Measurements from ENCODE around the gene KIF21A.

Gene KIF21A

GRCh38 chr12:39272871-39273655, 169.9 kb downstream of the KIF21A start:
- DNase-seq (ENCODE audit: low read depth), result peak; percentile 24
- in situ Hi-C loops (cut with HindIII; ENCODE audit: low sequenced_read_pairs), result no loop called here
- no peak overlapping the region for H3K4me3 ChIP-seq (ENCODE audit: low read depth, low read length)

GRCh38 chr12:39269492-39269891, 173.4 kb downstream of the KIF21A start:
- in situ Hi-C loops (cut with HindIII; ENCODE audit: low sequenced_read_pairs), result no loop called here
- DNase-seq (ENCODE audit: low read depth), result no peak
- TF ChIP-seq, protein P1, sequence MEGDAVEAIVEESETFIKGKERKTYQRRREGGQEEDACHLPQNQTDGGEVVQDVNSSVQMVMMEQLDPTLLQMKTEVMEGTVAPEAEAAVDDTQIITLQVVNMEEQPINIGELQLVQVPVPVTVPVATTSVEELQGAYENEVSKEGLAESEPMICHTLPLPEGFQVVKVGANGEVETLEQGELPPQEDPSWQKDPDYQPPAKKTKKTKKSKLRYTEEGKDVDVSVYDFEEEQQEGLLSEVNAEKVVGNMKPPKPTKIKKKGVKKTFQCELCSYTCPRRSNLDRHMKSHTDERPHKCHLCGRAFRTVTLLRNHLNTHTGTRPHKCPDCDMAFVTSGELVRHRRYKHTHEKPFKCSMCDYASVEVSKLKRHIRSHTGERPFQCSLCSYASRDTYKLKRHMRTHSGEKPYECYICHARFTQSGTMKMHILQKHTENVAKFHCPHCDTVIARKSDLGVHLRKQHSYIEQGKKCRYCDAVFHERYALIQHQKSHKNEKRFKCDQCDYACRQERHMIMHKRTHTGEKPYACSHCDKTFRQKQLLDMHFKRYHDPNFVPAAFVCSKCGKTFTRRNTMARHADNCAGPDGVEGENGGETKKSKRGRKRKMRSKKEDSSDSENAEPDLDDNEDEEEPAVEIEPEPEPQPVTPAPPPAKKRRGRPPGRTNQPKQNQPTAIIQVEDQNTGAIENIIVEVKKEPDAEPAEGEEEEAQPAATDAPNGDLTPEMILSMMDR (IDR thresholded peaks at IDR 0.05; ENCODE audit: low read depth, low read length, missing control alignments), result no peak
- no peak overlapping the region for H3K4me3 ChIP-seq (ENCODE audit: low read depth, low read length)

More at GRCh38 chr12:39272871-39273655, 169.9 kb downstream of the KIF21A start:
- TF ChIP-seq, protein P1 (IDR thresholded peaks at IDR 0.05; ENCODE audit: low read depth, low read length, missing control alignments), result peak; percentile 73

DNA sequence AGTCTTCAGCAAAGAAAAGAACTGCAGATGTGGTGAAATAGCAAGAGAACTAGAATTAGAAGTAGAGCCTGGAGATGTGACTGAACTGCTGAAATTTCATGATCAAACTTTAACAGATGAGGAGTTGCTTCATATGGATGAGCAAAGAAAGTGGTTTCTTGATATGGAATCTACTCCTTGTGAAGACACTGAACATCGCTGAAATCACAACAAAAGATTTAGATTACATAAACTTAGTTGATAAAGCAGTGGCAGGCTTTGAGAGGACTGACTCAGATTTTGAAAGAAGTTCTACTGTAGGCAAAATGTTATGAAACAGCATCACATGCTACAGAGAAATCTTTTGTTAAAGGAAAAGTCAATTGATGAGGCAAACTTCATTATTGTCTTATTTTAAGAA, 175.0 kb downstream of the KIF21A start:
- TF ChIP-seq, protein P1 (IDR thresholded peaks at IDR 0.05; ENCODE audit: low read depth, low read length, missing control alignments), result no peak
- DNase-seq (ENCODE audit: low read depth), result no peak
- in situ Hi-C loops (cut with HindIII; ENCODE audit: low sequenced_read_pairs), result no loop called here
- no peak overlapping the region for H3K4me3 ChIP-seq (ENCODE audit: low read depth, low read length)

DNA sequence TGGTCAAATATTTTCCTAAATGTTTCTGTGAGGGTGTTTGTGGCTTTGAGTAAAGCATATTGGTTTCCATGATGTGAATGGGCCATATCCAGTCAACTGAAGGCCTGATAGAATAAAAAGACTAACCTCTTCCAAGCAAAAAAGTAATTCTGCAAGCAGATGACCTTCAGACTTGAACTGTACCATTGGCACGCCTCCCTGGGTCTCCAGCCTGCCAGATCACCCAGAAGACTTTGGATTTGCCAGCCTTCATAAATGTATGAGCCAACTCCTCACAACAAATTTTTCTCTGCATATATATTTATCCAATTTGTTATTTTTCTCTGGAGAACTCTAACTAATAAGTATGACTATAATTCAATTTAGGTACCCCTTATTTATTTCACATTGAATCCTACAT, 190.3 kb downstream of the KIF21A start:
- TF ChIP-seq, protein P1 (IDR thresholded peaks at IDR 0.05; ENCODE audit: low read depth, low read length, missing control alignments), result no peak
- DNase-seq (ENCODE audit: low read depth), result no peak
- H3K4me3 ChIP-seq (ENCODE audit: low read depth, low read length), result no peak overlapping the region
- in situ Hi-C loops (cut with HindIII; ENCODE audit: low sequenced_read_pairs), result no loop called here

Data from astrocyte of the cerebellum (primary cell).